ENCODE data around the gene MSANTD1.

- no peak for TF ChIP-seq CTCF (IDR thresholded peaks at IDR 0.05)
- no peak for TF ChIP-seq POLR2A (IDR thresholded peaks at IDR 0.05)
These were observed 19.0 kb upstream of the MSANTD1 start for GRCh38 chr4:3229964-3230363.
